GM19099 (cell line): ENCODE results near the gene PNPLA3.

Experiments used
- POLR2A ChIP-seq: IDR thresholded peaks from 3 replicates; pipeline ENCODE4 v1.6.1; 2011; ENCODE audit warnings: low read depth; ENCODE audit not compliant: insufficient read length; ENCODE audit errors: extremely low read depth

PNPLA3 gene

GRCh38 chr22:43928468-43928867 lies 4.9 kb downstream of the PNPLA3 start:
- no peak for TF ChIP-seq POLR2A

GRCh38 chr22:43928908-43929307 lies 5.3 kb downstream of the PNPLA3 start:
- TF ChIP-seq POLR2A, result no peak

GRCh38 chr22:43931771-43932170 lies 8.2 kb downstream of the PNPLA3 start:
- TF ChIP-seq POLR2A, result no peak

- no peak for TF ChIP-seq POLR2A
Observed at GRCh38 chr22:43941449-43941848, 17.8 kb downstream of the PNPLA3 start.

- no peak for TF ChIP-seq POLR2A
Observed at GRCh38 chr22:43944670-43945430, 21.2 kb downstream of the PNPLA3 start.

- no peak for TF ChIP-seq POLR2A
Observed at GRCh38 chr22:43945632-43946383, 22.2 kb downstream of the PNPLA3 start.

- TF ChIP-seq POLR2A, result no peak
Observed at GRCh38 chr22:43946384-43946667, 22.7 kb downstream of the PNPLA3 start.

- TF ChIP-seq POLR2A, result no peak
Observed at GRCh38 chr22:43948836-43949406, 25.3 kb downstream of the PNPLA3 start.

GRCh38 chr22:43951391-43951790 lies 27.8 kb downstream of the PNPLA3 start:
- no peak for TF ChIP-seq POLR2A

GRCh38 chr22:43951966-43952365 lies 28.4 kb downstream of the PNPLA3 start:
- TF ChIP-seq POLR2A, result no peak

- no peak for TF ChIP-seq POLR2A
Observed at GRCh38 chr22:43953988-43954785, 30.6 kb downstream of the PNPLA3 start.

- TF ChIP-seq POLR2A, result peak; percentile 91
Observed at GRCh38 chr22:43955040-43955882, 31.7 kb downstream of the PNPLA3 start, which contains the start of gene SAMM50. Gene SAMM50 (plus strand): TSS chr22:43955442. CDS start chr22:43955578, 136 bp downstream.

- TF ChIP-seq POLR2A, result no peak
Observed at GRCh38 chr22:43955883-43956782, 32.5 kb downstream of the PNPLA3 start.
